ENCODE measurements around the gene AGAP1.

Gene AGAP1

GRCh38 chr2:235726554-235726953 lies 232.7 kb downstream of the AGAP1 start:
- Mint-ChIP-seq H3K9me3 (no peaks in the 10 kb centered on the region), H3K36me3 (ENCODE audit: low read depth) (no peaks in the 10 kb centered on the region), H3K27ac (no peak overlapping the region), H3K27me3 (ENCODE audit: low read depth) (no peaks in the 10 kb centered on the region), H3K4me3 (no peak overlapping the region), H3K4me1 (ENCODE audit: low read depth) (no peaks in the 10 kb centered on the region)

GRCh38 chr2:235727174-235727573 lies 233.3 kb downstream of the AGAP1 start:
- no peak overlapping the region for H3K27ac Mint-ChIP-seq
- no peaks in the 10 kb centered on the region for H3K4me1 Mint-ChIP-seq (ENCODE audit: low read depth)
- H3K27me3 Mint-ChIP-seq (ENCODE audit: low read depth): no peaks in the 10 kb centered on the region
- no peaks in the 10 kb centered on the region for H3K9me3 Mint-ChIP-seq
- no peak overlapping the region for H3K4me3 Mint-ChIP-seq
- H3K36me3 Mint-ChIP-seq (ENCODE audit: low read depth): no peaks in the 10 kb centered on the region

GRCh38 chr2:235727891-235728799 lies 234.3 kb downstream of the AGAP1 start:
- Mint-ChIP-seq H3K9me3 (no peaks in the 10 kb centered on the region), H3K4me1 (ENCODE audit: low read depth) (no peaks in the 10 kb centered on the region), H3K27ac (no peak overlapping the region), H3K27me3 (ENCODE audit: low read depth) (no peaks in the 10 kb centered on the region), H3K4me3 (no peak overlapping the region), H3K36me3 (ENCODE audit: low read depth) (no peaks in the 10 kb centered on the region)

GRCh38 chr2:235728800-235729556 lies 235.1 kb downstream of the AGAP1 start:
- no peaks in the 10 kb centered on the region for H3K27me3 Mint-ChIP-seq (ENCODE audit: low read depth)
- H3K36me3 Mint-ChIP-seq (ENCODE audit: low read depth): no peaks in the 10 kb centered on the region
- H3K27ac Mint-ChIP-seq: no peak overlapping the region

GRCh38 chr2:235729557-235729947 lies 235.7 kb downstream of the AGAP1 start:
- Mint-ChIP-seq H3K27ac (no peak overlapping the region), H3K4me1 (ENCODE audit: low read depth) (no peaks in the 10 kb centered on the region), H3K4me3 (no peak overlapping the region), H3K36me3 (ENCODE audit: low read depth) (no peaks in the 10 kb centered on the region), H3K9me3 (no peaks in the 10 kb centered on the region), H3K27me3 (ENCODE audit: low read depth) (no peaks in the 10 kb centered on the region)

More at GRCh38 chr2:235728800-235729556, 235.1 kb downstream of the AGAP1 start:
- Mint-ChIP-seq H3K4me1 (ENCODE audit: low read depth) (no peaks in the 10 kb centered on the region), H3K4me3 (no peak overlapping the region), H3K9me3 (no peaks in the 10 kb centered on the region)

GRCh38 chr2:235730115-235730514 lies 236.3 kb downstream of the AGAP1 start:
- Mint-ChIP-seq H3K4me3 (no peak overlapping the region), H3K36me3 (ENCODE audit: low read depth) (no peaks in the 10 kb centered on the region), H3K27ac (no peak overlapping the region), H3K4me1 (ENCODE audit: low read depth) (no peaks in the 10 kb centered on the region), H3K27me3 (ENCODE audit: low read depth) (no peaks in the 10 kb centered on the region), H3K9me3 (no peaks in the 10 kb centered on the region)

- no peak overlapping the region for H3K27ac Mint-ChIP-seq
- H3K4me1 Mint-ChIP-seq (ENCODE audit: low read depth): no peaks in the 10 kb centered on the region
- H3K9me3 Mint-ChIP-seq: no peaks in the 10 kb centered on the region
- no peaks in the 10 kb centered on the region for H3K27me3 Mint-ChIP-seq (ENCODE audit: low read depth)
- no peak overlapping the region for H3K4me3 Mint-ChIP-seq
- H3K36me3 Mint-ChIP-seq (ENCODE audit: low read depth): no peaks in the 10 kb centered on the region
Measured at GRCh38 chr2:235733761-235734160, 239.9 kb downstream of the AGAP1 start.

- H3K36me3 Mint-ChIP-seq (ENCODE audit: low read depth): no peaks in the 10 kb centered on the region
- no peak overlapping the region for H3K27ac Mint-ChIP-seq
- H3K4me3 Mint-ChIP-seq: no peak overlapping the region
- no peaks in the 10 kb centered on the region for H3K4me1 Mint-ChIP-seq (ENCODE audit: low read depth)
- H3K9me3 Mint-ChIP-seq: no peaks in the 10 kb centered on the region
- no peaks in the 10 kb centered on the region for H3K27me3 Mint-ChIP-seq (ENCODE audit: low read depth)
Measured at GRCh38 chr2:235734168-235734567, 240.3 kb downstream of the AGAP1 start.

- no peak overlapping the region for H3K4me3 Mint-ChIP-seq
- no peaks in the 10 kb centered on the region for H3K36me3 Mint-ChIP-seq (ENCODE audit: low read depth)
- H3K27me3 Mint-ChIP-seq (ENCODE audit: low read depth): no peaks in the 10 kb centered on the region
- no peak overlapping the region for H3K27ac Mint-ChIP-seq
- H3K9me3 Mint-ChIP-seq: no peaks in the 10 kb centered on the region
- H3K4me1 Mint-ChIP-seq (ENCODE audit: low read depth): no peaks in the 10 kb centered on the region
Measured at GRCh38 chr2:235734688-235735231, 240.9 kb downstream of the AGAP1 start.

GRCh38 chr2:235737396-235737795 lies 243.6 kb downstream of the AGAP1 start:
- no peaks in the 10 kb centered on the region for H3K4me1 Mint-ChIP-seq (ENCODE audit: low read depth)
- no peak overlapping the region for H3K4me3 Mint-ChIP-seq
- H3K27me3 Mint-ChIP-seq (ENCODE audit: low read depth): no peaks in the 10 kb centered on the region
- no peaks in the 10 kb centered on the region for H3K9me3 Mint-ChIP-seq
- no peak overlapping the region for H3K27ac Mint-ChIP-seq
- H3K36me3 Mint-ChIP-seq (ENCODE audit: low read depth): no peaks in the 10 kb centered on the region

GRCh38 chr2:235737840-235738239 lies 244.0 kb downstream of the AGAP1 start:
- H3K9me3 Mint-ChIP-seq: no peaks in the 10 kb centered on the region
- H3K36me3 Mint-ChIP-seq (ENCODE audit: low read depth): no peaks in the 10 kb centered on the region
- no peak overlapping the region for H3K4me3 Mint-ChIP-seq
- H3K4me1 Mint-ChIP-seq (ENCODE audit: low read depth): no peaks in the 10 kb centered on the region
- H3K27me3 Mint-ChIP-seq (ENCODE audit: low read depth): no peaks in the 10 kb centered on the region
- H3K27ac Mint-ChIP-seq: no peak overlapping the region

GRCh38 chr2:235739704-235740415 lies 246.0 kb downstream of the AGAP1 start:
- H3K36me3 Mint-ChIP-seq (ENCODE audit: low read depth): no peaks in the 10 kb centered on the region
- no peaks in the 10 kb centered on the region for H3K9me3 Mint-ChIP-seq
- no peak overlapping the region for H3K27ac Mint-ChIP-seq
- no peak overlapping the region for H3K4me3 Mint-ChIP-seq
- no peaks in the 10 kb centered on the region for H3K4me1 Mint-ChIP-seq (ENCODE audit: low read depth)
- H3K27me3 Mint-ChIP-seq (ENCODE audit: low read depth): no peaks in the 10 kb centered on the region

GRCh38 chr2:235740821-235741220 lies 247.0 kb downstream of the AGAP1 start:
- Mint-ChIP-seq H3K36me3 (ENCODE audit: low read depth) (no peaks in the 10 kb centered on the region), H3K27me3 (ENCODE audit: low read depth) (no peaks in the 10 kb centered on the region), H3K4me3 (no peak overlapping the region), H3K27ac (no peak overlapping the region), H3K9me3 (no peaks in the 10 kb centered on the region), H3K4me1 (ENCODE audit: low read depth) (no peaks in the 10 kb centered on the region)

GRCh38 chr2:235744161-235744560 lies 250.3 kb downstream of the AGAP1 start:
- Mint-ChIP-seq H3K36me3 (ENCODE audit: low read depth) (no peaks in the 10 kb centered on the region), H3K27ac (no peak overlapping the region), H3K4me3 (no peak overlapping the region), H3K4me1 (ENCODE audit: low read depth) (no peaks in the 10 kb centered on the region), H3K9me3 (no peaks in the 10 kb centered on the region), H3K27me3 (ENCODE audit: low read depth) (no peaks in the 10 kb centered on the region)

Data from T-helper 1 cell treated with Interleukin-12 subunit alpha and Interleukin-12 subunit beta and Interleukin-4 antibody, amounts not matched to agents 30 μg/mL and 1 μg/mL, for 36 hours (primary cell).